GM08714 (cell line): Measurements from ENCODE around the gene SIGLEC5.

Source experiments
- H3K4me3 ChIP-seq: fragments of 200-500 bp; sonication (Bioruptor generic); 2 replicates; pipeline ENCODE4 v1.5.1; 2014; ENCODE audit warnings: mild to moderate bottlenecking, low read length, inconsistent platforms
- ZNF274 ChIP-seq: IDR thresholded peaks from 2 replicates; pipeline ENCODE4 v1.6.1; 2012; ENCODE audit warnings: mild to moderate bottlenecking, low read depth, low read length

Gene SIGLEC5

GRCh38 chr19:51644636-51645271 lies 14.6 kb upstream of the SIGLEC5 start:
- no peak overlapping the region; the same call in 1 of the 2 replicates for H3K4me3 ChIP-seq
- TF ChIP-seq ZNF274: no peak

DNA sequence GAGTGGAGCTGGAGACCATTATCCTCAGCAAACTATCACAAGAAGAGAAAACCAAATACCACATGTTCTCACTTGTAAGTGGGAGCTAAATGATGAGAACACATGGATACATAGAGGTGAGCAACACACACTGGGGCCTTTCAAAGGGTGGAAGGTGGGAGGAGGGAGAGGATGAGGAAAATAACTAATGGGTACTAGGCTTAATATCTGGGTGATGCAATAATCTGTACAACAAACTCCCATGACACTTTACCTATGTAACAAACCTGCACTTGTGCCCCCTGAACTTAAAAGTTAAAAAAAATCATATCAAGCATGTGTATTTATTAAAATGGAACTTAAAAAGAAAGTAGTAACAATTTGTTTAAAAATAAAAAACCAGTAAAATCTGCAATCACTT lies 11.4 kb upstream of the SIGLEC5 start:
- TF ChIP-seq ZNF274: no peak
- no peak overlapping the region for H3K4me3 ChIP-seq

- TF ChIP-seq ZNF274: no peak
- no peak overlapping the region for H3K4me3 ChIP-seq
Measured at GRCh38 chr19:51640386-51640785, 10.2 kb upstream of the SIGLEC5 start.

GRCh38 chr19:51639916-51640315 lies 9.7 kb upstream of the SIGLEC5 start:
- TF ChIP-seq ZNF274: no peak
- H3K4me3 ChIP-seq: no peak overlapping the region

- no peak for TF ChIP-seq ZNF274
- H3K4me3 ChIP-seq: no peak overlapping the region
Measured at GRCh38 chr19:51637362-51637978, 7.3 kb upstream of the SIGLEC5 start.

DNA sequence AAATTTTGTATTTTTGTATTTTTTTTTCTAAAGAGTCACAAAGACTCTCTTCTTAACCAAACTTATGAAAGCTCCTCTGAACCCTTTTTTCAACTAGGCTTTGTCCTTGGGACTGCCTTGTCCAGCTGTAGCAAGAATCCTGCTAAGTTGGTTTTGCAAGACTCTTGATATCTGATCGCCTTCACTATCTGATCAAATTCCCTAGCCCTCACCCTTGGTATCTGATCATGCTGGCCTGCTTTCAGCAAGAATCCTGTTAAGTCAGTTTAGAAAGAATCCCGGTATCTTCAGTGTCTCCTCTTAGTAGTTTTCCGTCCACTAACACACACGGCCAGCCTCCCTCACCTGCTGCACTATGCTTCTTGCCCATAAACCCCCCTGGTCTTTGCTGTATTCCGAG lies 1.9 kb upstream of the SIGLEC5 start:
- no peak for TF ChIP-seq ZNF274
- H3K4me3 ChIP-seq: no peak overlapping the region

- TF ChIP-seq ZNF274: no peak
- no peak overlapping the region for H3K4me3 ChIP-seq
Measured at GRCh38 chr19:51628153-51628939, 1.9 kb downstream of the SIGLEC5 start.

DNA sequence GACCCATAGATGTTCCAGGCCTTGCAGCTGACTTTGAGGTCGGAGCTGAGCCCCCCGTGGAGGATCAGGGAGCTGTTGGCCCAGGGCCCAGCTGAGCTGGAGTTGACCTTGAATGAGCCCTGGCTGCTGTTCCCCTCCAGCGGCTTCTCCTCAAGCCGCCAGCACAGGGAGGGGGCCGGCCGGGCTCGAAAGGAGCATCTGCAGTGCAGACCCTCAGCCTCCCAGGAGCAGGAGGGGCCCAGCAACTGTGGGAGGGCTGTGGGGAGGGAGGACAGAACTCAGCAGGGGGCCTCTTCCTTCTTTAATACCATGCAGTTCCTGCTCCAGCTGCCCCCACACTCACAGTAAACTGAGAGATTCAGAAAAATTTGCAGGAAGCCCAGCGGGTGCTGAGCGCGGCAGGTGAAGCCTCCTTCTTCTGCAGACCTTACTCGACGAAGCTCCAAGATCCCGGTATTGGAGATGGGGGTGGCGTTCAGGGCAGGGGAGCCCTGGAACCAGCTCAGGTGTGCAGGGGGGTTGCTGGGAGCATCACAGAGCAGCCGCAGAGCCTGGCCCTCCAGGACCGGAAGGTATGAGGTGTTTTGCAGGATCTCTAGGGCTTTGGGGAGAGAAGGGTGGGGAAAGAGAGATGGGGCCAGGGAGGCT lies 2.6 kb downstream of the SIGLEC5 start:
- no peak for TF ChIP-seq ZNF274

DNA sequence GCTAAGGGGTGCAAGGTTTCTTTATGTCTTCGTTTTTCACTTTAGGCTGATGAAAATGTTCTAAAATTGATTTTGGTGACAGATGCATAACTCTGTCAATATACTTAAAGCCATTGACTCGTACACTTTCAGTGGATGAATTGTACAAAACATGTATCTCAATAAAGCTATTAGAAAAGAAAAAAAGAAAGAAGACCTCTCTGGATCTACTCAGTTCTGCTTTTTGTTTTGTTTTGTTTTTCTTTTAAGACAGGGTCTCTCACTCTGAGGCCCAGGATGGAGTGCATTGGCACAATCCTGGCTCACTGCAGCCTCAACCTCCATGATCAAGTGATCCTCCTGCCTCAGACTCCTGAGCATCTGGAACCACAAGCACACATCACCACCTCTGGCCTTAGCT lies 3.5 kb downstream of the SIGLEC5 start:
- no peak overlapping the region for H3K4me3 ChIP-seq
- no peak for TF ChIP-seq ZNF274

More for the DNA sequence above, 2.6 kb downstream of the SIGLEC5 start:
- H3K4me3 ChIP-seq: no peak overlapping the region

- H3K4me3 ChIP-seq: no peak overlapping the region
Measured at GRCh38 chr19:51621178-51621577, 9.0 kb downstream of the SIGLEC5 start.

GRCh38 chr19:51615991-51616390 lies 14.2 kb downstream of the SIGLEC5 start:
- TF ChIP-seq ZNF274: no peak
- H3K4me3 ChIP-seq: no peak overlapping the region

More at GRCh38 chr19:51621178-51621577, 9.0 kb downstream of the SIGLEC5 start:
- no peak for TF ChIP-seq ZNF274

DNA sequence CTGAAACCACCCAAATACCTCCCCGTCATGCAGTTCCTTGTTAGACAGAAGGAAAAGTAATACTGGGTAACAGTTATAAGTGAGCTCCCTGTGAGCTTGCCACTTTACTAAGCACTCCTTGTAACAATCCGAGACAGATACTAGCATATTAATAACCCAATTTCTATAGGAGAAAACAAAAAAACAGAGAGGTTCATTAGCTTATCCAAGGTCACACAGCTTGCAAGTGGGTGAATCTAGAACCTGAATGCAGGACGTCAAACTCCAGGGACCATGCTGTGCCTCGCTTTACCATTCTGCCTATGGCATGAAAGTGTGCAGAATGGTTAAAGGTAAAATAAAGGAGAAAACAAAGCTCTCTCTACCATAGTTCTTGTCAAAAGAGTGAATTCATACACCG lies 15.4 kb downstream of the SIGLEC5 start:
- no peak for TF ChIP-seq ZNF274
- no peak overlapping the region for H3K4me3 ChIP-seq

DNA sequence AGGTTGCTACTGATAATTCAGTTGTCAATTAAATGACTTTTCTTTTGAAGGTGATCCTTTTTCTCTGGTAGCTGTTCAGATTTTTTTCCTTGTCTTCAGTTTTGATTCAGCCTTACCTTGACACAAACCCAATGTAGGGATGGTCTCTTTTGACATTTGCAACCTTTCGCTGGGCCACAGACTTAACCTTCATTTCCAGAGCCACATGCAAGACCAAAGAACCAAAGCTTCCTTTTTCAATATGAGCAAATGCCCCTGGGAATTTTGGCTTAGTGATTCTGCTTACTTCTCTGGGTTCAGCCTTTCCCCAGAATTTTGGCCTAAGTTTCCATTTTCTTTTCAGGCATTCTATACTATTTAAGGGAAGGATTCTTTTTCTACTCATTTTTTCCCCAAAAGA lies 19.6 kb downstream of the SIGLEC5 start:
- TF ChIP-seq ZNF274: no peak
- no peak overlapping the region for H3K4me3 ChIP-seq

DNA sequence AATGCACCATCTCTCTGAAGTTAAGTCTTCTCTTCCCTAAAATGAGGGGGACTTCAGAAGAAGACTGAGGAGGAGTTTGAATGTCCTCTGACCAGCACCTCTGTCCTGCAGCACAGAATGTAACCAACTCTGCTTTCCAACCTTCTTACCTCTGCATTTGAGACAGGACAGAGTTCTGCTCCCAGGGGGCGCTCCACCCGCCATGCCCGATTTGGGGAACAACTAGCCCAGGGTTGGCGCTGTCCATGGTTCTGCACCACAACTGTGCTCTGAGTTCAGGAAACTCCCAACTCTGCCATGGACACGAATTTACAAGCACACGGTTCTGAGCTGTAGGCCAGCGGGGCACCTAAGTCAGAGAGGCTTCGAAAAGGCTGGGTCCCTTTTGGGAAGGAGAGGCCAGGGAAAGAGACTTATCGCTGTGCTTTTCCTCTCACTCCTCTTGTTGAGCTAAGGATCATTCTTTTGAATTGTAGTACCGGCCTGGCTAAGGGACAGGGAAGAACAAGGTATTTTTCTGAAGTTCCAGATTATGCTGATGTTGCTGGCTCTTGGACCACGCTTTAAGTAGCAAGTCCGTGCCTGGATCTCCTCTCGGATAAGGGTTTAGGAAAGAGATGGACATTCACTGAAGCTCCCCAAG lies 22.2 kb downstream of the SIGLEC5 start:
- peak overlapping the region; percentile 17; the same call in 1 of the 2 replicates for H3K4me3 ChIP-seq
- TF ChIP-seq ZNF274: no peak
